Activated CD4-positive, alpha-beta T cell treated with anti-CD3 and anti-CD28 coated beads, Interleukin-2, amount 50 U/mL, for 1 hour (primary cell): ENCODE measurements around the gene EYA2.

Experiments used
- DNase-seq: peaks from one replicate; pipeline ENCODE4 v3.0.0-alpha.2; 2020

EYA2 gene

GRCh38 chr20:47079047-47079446 is 184.4 kb downstream of the EYA2 start:
- no peak for DNase-seq

DNA sequence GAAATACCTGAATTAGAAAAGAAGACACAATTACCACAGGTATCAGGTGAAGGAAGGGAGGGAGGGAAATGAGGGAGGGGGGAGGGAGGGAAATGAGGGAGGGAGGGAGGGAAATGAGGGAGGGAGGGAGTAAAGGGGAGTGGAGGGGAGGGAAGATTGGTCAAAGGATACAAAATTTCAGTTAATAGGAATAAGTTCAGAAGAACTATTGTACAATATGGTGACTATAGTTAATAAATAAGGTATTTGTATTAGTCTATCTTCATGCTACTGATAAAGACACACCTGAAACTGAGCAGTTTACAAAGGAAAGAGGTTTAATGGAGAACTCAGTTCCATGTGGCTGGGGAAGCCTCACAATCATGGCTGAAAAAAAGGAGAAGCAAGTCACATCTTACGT is 185.7 kb downstream of the EYA2 start:
- no peak for DNase-seq

DNA sequence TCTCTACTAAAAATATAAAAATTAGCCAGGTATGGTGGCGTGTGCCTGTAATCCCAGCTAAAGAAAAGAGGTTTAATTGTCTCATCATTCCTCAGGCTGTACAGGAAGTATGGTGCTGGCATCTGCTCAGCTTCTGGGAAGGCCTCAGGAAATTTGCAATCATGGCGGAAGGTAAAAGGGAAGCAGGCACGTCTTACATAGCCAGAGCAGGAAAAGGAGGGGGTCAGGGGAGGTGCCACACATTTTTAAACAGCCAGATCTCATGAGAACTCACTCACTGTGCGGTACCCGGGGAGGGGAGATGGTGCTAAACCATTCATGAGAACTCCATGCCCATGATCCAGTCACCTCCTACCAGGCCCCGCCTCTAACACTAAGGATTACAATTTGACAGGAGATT is 191.7 kb downstream of the EYA2 start:
- no peak for DNase-seq

DNA sequence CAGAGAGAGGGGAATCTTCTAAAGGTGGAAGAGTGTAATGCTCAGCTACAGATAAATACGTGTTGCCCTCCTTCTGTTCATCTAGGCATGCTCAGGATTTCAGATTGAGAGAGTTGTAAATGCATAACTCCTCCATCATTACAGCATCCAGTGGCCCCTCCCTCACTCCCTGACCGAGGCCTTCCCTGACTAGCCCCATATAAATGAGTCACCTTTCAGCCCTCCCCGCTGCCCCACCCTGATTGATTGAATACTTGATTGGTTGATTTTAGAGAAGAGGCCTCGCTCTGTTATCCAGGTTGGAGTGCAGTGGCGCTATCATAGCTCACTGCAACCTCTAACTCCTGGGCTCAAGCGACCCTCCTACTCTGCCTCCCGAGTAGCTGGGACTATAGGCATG is 193.7 kb downstream of the EYA2 start:
- no peak for DNase-seq

DNA sequence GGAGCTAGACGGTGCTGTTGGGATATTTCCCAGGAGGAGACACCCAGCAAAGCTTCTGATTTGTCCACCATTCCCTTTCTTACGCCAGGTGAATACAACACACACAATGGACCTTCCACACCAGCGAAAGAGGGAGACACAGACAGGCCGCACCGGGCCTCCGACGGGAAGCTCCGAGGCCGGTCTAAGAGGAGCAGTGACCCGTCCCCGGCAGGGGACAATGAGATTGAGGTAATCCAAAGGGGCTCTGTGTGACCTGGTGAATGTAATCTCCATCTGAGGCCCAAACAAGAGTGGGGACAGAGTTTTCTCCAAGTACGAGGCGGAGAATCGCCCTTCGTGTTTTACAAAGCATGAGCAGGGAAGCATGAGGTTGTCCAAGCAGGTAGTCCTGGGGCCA is 194.5 kb downstream of the EYA2 start:
- no peak for DNase-seq

- no peak for DNase-seq
Observed at GRCh38 chr20:47090835-47091234, 196.2 kb downstream of the EYA2 start.

DNA sequence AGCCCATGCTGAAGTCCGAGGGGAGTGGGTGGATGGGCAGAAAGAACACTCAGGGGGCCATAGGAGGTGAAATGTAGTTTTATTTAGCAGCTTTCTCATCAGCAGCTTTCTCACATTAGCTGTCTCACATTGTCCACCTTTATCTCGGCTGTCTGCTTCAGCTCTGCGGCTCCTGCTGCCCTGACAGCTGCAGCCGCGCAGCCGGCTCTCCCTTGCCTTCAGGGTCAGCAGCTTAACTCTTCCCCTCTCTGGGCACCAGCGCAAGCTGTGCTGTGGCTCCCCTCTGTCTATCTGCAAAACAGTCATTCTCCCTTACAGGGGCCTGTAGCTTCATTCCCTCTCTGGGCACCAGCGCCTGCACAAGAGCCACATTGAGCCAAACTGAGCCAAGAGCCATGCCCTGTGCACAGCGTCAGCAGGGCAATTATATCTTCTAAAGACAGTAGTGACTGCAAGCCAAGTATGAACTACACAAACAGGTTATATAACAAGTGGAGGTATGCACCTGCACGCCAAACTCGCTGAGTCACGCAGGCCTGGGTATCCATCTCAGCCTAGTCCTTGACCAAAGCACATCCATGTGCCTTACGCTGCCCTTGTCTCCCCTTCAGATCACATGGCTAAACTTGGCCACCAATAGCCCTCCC is 198.8 kb downstream of the EYA2 start:
- DNase-seq = no peak

DNA sequence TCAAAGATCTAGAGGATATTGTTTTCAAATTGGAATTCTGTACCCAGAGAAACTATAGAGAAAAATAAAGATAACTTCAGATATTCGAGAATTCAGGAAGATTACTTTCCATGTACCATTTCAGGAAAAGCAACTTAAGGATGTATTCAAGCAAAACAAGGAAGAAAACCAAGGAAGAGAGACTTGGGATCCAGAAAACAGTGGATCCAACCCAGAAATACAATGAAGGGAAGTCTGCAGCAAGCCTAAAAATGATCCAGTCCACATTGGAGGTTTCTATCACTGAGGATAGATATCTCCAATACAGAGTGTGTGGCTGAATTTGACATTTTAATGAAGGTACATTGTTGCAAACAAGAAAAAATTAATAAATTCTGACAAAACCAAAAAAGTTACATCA is 201.0 kb downstream of the EYA2 start:
- DNase-seq = no peak

GRCh38 chr20:47097691-47098622 is 203.3 kb downstream of the EYA2 start:
- DNase-seq = no peak

GRCh38 chr20:47099093-47099492 is 204.4 kb downstream of the EYA2 start:
- no peak for DNase-seq

GRCh38 chr20:47099825-47100441 is 205.3 kb downstream of the EYA2 start:
- no peak for DNase-seq

GRCh38 chr20:47102629-47103028 is 208.0 kb downstream of the EYA2 start:
- DNase-seq = no peak

DNA sequence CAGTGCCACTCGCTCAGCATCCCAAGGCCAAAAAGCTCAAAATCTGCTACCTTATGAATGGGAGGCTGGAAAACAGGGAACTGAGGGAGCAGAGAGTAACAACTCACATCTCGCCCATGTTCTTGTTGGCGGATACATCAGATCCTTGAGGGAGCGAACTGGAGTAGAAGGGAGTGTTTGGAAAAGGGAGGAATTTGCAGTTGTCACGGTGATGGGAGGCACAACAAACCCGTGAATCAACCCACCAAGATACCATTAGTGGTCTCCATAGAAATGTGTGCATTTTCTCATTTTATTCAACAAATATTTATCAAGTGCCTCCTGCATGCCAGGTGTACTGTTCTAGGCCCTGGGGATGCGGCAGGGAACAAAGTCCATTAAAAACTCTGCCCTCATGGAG is 212.1 kb downstream of the EYA2 start:
- no peak for DNase-seq

GRCh38 chr20:47108994-47109393 is 214.4 kb downstream of the EYA2 start:
- no peak for DNase-seq

DNA sequence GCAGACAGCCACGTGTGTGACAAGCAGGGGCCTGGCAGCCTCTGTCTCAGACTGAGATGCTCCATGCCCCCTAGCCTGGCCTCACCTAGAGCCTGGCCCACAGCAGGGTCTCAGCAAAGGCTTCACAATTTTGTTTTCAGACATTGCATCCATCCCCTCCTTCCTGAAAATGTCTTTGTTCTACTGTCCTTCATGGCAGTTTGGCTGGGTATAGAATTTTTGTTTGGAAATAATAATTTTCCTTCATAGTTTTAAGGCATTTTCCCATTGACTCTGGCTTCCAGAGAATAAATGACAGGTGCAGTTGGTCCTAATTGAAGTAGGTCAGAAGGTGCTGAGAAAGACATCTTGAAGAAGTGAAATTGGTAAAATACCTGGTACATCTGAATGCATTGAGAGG is 216.2 kb downstream of the EYA2 start:
- no peak for DNase-seq

- no peak for DNase-seq
Observed at GRCh38 chr20:47111576-47111975, 216.9 kb downstream of the EYA2 start.

- DNase-seq = no peak
Observed at GRCh38 chr20:47113362-47114109, 218.9 kb downstream of the EYA2 start.

- no peak for DNase-seq
Observed at GRCh38 chr20:47115694-47116093, 221.1 kb downstream of the EYA2 start.

- DNase-seq = no peak
Observed at GRCh38 chr20:47117371-47117770, 222.7 kb downstream of the EYA2 start.

DNA sequence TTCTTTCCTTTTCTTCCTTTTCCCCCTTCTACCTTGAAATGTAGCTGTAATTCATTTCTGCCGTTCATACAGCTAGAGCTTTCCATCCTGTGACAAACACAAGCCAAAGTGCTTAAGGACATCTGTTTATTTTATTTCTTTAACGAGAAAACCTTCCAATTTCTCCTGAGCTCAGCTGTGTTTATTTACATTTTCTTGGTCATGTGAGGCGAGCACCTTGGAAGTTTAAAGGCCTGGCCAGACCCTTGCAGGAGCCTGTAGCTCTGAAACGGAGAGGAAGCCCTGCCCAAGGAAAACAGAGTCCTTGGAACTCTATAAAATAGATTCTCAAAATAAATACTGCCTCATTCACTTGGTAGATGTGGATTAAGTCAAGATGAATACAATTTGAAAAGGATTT is 223.1 kb downstream of the EYA2 start:
- DNase-seq = no peak

GRCh38 chr20:47118206-47118605 is 223.6 kb downstream of the EYA2 start:
- no peak for DNase-seq

DNA sequence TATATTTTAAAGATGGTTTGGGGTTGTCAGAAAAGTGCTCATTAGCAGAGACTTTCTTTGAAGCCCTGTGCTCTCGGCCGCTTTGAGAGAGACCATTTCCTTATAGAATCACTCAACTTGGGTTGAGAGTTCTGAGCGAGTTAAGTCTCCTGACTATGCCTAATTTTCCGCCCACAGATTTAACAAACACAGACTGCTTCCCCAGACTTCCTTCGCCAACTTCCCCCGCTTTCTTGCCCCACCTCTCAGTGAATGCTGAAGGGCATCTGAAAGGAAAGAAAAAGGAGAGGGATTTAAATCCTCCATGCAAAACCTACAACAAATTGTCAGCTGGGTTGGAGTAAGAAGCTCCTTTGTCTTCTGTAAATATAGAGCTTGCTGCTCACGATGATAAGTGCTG is 224.0 kb downstream of the EYA2 start:
- no peak for DNase-seq

DNA sequence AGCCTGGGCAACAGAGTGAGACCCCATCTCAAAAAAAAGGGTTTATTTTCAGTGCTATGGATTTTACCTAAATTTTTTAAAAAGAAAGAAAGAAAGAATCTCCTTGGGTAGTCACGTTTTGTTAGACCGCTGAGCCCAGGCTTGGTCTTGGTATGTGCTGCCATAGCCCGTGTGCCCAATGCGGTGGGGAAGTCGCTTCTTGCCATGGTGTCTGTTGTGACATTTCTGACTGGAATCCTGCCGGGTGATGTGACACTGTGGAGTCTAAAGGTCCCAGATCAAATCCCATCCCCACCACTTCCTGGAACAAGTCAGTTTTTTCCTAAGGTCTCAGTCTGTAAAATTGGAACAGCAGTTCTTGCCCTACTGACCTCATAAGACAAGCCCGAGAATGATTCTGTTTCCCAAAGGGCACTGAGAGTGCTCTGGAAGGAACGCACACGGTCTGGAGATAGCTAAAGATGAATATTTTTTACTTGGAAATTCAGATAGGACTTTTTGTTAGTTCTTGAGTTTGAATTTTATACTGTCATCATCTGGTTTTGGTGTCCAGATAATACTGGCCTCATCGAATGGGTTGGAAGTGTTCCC is 225.8 kb downstream of the EYA2 start:
- DNase-seq = no peak
